GM18951 (cell line): ENCODE measurements around the gene SPRR1B.

ENCODE experiments used
- POLR2A ChIP-seq: IDR thresholded peaks from 4 replicates; pipeline ENCODE4 v1.6.1; 2011; ENCODE audit warnings: mild to moderate bottlenecking; ENCODE audit not compliant: insufficient read length, insufficient read depth; ENCODE audit errors: extremely low read depth
- in situ Hi-C: fragments of 300-500 bp; cut with MboI; formaldehyde crosslinking; loops from one replicate; pipeline ENCODE4 v1.12.0; 2022; ENCODE audit warnings: low sequenced_read_pairs, mixed read lengths, inconsistent platforms; ENCODE audit not compliant: unreplicated experiment

SPRR1B gene

GRCh38 chr1:153070243-153070642 lies 39.2 kb downstream of the SPRR1B start:
- in situ Hi-C loops = no loop called here
- TF ChIP-seq POLR2A = no peak

DNA sequence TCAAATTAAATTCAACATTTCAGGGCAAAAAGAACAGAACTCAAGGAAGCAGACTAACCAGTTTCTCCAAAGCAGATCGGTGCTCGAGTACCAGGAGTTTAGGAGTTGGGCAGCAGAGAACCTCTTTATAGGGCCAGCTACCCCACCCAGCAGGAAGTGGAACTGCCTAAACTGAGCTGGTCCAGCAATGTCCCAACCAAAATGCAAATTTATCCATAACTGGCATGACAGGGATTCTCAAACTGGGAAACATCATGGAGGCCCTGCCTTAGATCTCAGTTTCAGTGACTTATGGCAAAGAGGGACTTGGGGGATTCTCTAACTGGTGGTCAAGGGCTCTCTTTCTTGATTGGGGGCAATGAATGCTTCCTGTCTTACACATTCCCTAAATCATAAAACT lies 40.5 kb downstream of the SPRR1B start, which contains the start of gene SPRR2B:
Gene SPRR2B (minus strand): TSS at position 101 of the 400 bp plus-strand sequence. CDS start 772 bp downstream, outside the sequence.
- no peak for TF ChIP-seq POLR2A
- in situ Hi-C loops = no loop called here

GRCh38 chr1:153072806-153073726 lies 42.1 kb downstream of the SPRR1B start:
- in situ Hi-C loops = no loop called here
- TF ChIP-seq POLR2A = no peak

- in situ Hi-C loops = no loop called here
Observed at GRCh38 chr1:153081736-153082135, 50.7 kb downstream of the SPRR1B start.

More at GRCh38 chr1:153081736-153082135, 50.7 kb downstream of the SPRR1B start:
- no peak for TF ChIP-seq POLR2A
